GM23338 (cell line): Measurements from ENCODE around the gene RAP1GAP2. TPM values are rescaled to one million over a fixed set of nuclear protein-coding genes. Genes with fewer than 3 reads are reported as not detected.

Experiments
- ATAC-seq: fragments of 200-7000 bp; cut with Tn5 transposase; 3 replicates; pipeline ENCODE4 v1.9.1; 2020
- DNase-seq: peaks from one replicate; pipeline ENCODE4 v3.0.0-alpha.2; 2015; ENCODE audit warnings: low spot score
- H2AFZ ChIP-seq: fragments of 200-600 bp; sonication (generic); 2 replicates; pipeline ENCODE4 v1.8.0; 2016; ENCODE audit warnings: antibody characterized with exemption, mild to moderate bottlenecking, moderate library complexity
- H3F3A ChIP-seq: fragments of 200-600 bp; sonication (generic); replicated peaks from 2 replicates; pipeline ENCODE4 v1.8.0; 2017; ENCODE audit warnings: antibody characterized with exemption, mixed run types, low read depth
- H3K27ac ChIP-seq: fragments of 200-600 bp; sonication (generic); 2 replicates; pipeline ENCODE4 v1.6.1; 2016; ENCODE audit warnings: low read depth
- H3K27me3 ChIP-seq: fragments of 200-600 bp; sonication (generic); 2 replicates; pipeline ENCODE4 v1.8.0; 2016; ENCODE audit warnings: mild to moderate bottlenecking, mixed run types, moderate library complexity; ENCODE audit not compliant: insufficient read depth
- H3K36me3 ChIP-seq: fragments of 200-600 bp; sonication (generic); 2 replicates; pipeline ENCODE4 v1.8.0; 2016; ENCODE audit warnings: mild to moderate bottlenecking; ENCODE audit not compliant: insufficient read depth
- H3K4me1 ChIP-seq: fragments of 200-600 bp; sonication (generic); 2 replicates; pipeline ENCODE4 v1.8.0; 2016; ENCODE audit warnings: mild to moderate bottlenecking, moderate library complexity; ENCODE audit not compliant: insufficient read depth
- H3K4me2 ChIP-seq: fragments of 200-600 bp; sonication (generic); 2 replicates; pipeline ENCODE4 v1.7.1; 2017; ENCODE audit warnings: mixed run types
- H3K4me3 ChIP-seq: fragments of 200-600 bp; sonication (generic); 2 replicates; pipeline ENCODE4 v1.6.1; 2016; ENCODE audit warnings: mixed run types
- H3K79me2 ChIP-seq: fragments of 200-600 bp; sonication (generic); replicated peaks from 2 replicates; pipeline ENCODE4 v1.8.0; 2017; ENCODE audit warnings: mild to moderate bottlenecking; ENCODE audit not compliant: insufficient read depth
- H3K9me2 ChIP-seq: fragments of 200-600 bp; sonication (generic); 2 replicates; pipeline ENCODE4 v1.8.0; 2017; ENCODE audit not compliant: insufficient read depth
- H4K20me1 ChIP-seq: fragments of 200-600 bp; sonication (generic); replicated peaks from 2 replicates; pipeline ENCODE4 v1.8.0; 2017; ENCODE audit warnings: mild to moderate bottlenecking; ENCODE audit not compliant: insufficient read depth
- H3K27ac Mint-ChIP-seq: 2 replicates; pipeline ENCODE4 v1.8.0; 2020; ENCODE audit warnings: inconsistent platforms, mild to moderate bottlenecking, moderate library complexity, mixed read lengths
- H3K27me3 Mint-ChIP-seq: 3 replicates; pipeline ENCODE4 v1.8.0; 2022; ENCODE audit warnings: low read depth, mild to moderate bottlenecking, moderate library complexity, mixed read lengths, inconsistent platforms; ENCODE audit not compliant: insufficient read depth, poor library complexity
- H3K36me3 Mint-ChIP-seq: 3 replicates; pipeline ENCODE4 v1.8.0; 2021; ENCODE audit warnings: low read depth, mild to moderate bottlenecking, inconsistent platforms, moderate library complexity, mixed read lengths
- H3K4me1 Mint-ChIP-seq: 3 replicates; pipeline ENCODE4 v1.8.0; 2020; ENCODE audit warnings: mild to moderate bottlenecking, inconsistent platforms, mixed read lengths
- H3K4me3 Mint-ChIP-seq: 3 replicates; pipeline ENCODE4 v1.8.0; 2021; ENCODE audit warnings: moderate library complexity, mild to moderate bottlenecking, inconsistent platforms, mixed read lengths
- H3K9me3 Mint-ChIP-seq: 3 replicates; pipeline ENCODE4 v1.8.0; 2020; ENCODE audit warnings: moderate library complexity, mild to moderate bottlenecking, inconsistent platforms, mixed read lengths
- CREB1 ChIP-seq: fragments of 250-450 bp; sonication (Bioruptor Pico); IDR thresholded peaks from 2 replicates; pipeline ENCODE4 v1.5.0; 2020; ENCODE audit warnings: low read depth, mild to moderate bottlenecking, moderate library complexity
- CTCF ChIP-seq, 2 experiments: fragments of 200-600 bp in 1 of 2; sonication (generic) in 1 of 2; conservative IDR thresholded peaks; 2 replicates each; pipeline versions ENCODE4 v1.5.1 to v1.6.1; 2016 to 2017; ENCODE audit warnings: antibody characterized with exemption in 2 of 2, low read depth in 2 of 2, mild to moderate bottlenecking in 2 of 2, moderate library complexity in 1 of 2
- ETS1 ChIP-seq: IDR thresholded peaks from 2 replicates; pipeline ENCODE4 v1.6.1; 2016; ENCODE audit warnings: antibody characterized with exemption
- EZH2phosphoT487 ChIP-seq: fragments of 200-600 bp; sonication (generic); IDR thresholded peaks from one replicate; pipeline ENCODE4 v1.8.1; 2018; ENCODE audit warnings: antibody characterized with exemption; ENCODE audit not compliant: unreplicated experiment
- NANOG ChIP-seq: IDR thresholded peaks from 2 replicates; pipeline ENCODE4 v1.6.1; 2016; ENCODE audit warnings: antibody characterized with exemption, borderline replicate concordance
- POLR2AphosphoS5 ChIP-seq: IDR thresholded peaks from 2 replicates; pipeline ENCODE4 v1.6.1; 2016; ENCODE audit warnings: antibody characterized with exemption, low read depth
- REST ChIP-seq: IDR thresholded peaks from one replicate; pipeline ENCODE4 v1.6.1; 2018; ENCODE audit warnings: antibody characterized with exemption; ENCODE audit not compliant: unreplicated experiment
- ZNF114 ChIP-seq: fragments of 250-450 bp; sonication (Bioruptor Pico); IDR thresholded peaks from 2 replicates; pipeline ENCODE4 v1.5.0; 2020; ENCODE audit warnings: mild to moderate bottlenecking, moderate library complexity
- ZNF331 ChIP-seq: fragments of 250-450 bp; sonication (Bioruptor Pico); IDR thresholded peaks from 2 replicates; pipeline ENCODE4 v1.5.0; 2020; ENCODE audit warnings: low read depth, mild to moderate bottlenecking, moderate library complexity
- ZNF462 ChIP-seq: fragments of 250-450 bp; sonication (Bioruptor Pico); IDR thresholded peaks from 2 replicates; pipeline ENCODE4 v1.5.0; 2020; ENCODE audit warnings: mild to moderate bottlenecking, moderate library complexity
- polyA plus RNA-seq: library from polyadenylated mRNA; unstranded; fragments of >200 nt; fragmentation: Nextera tagmentation; extraction: Ambion mirVana; gene quantifications from 2 replicates; pipeline ENCODE4 v1.2.1, GENCODE V29; 2016
- total RNA-seq: library from RNA; depleted of rRNA; stranded (reverse); fragments of >200 nt; shearing (Covaris generic); gene quantifications from 2 replicates; pipeline ENCODE4 v1.2.3, GENCODE V29; 2014

RAP1GAP2 gene
- total and polyA plus RNA-seq, 2 experiments from 2014 or later: 17.8 to 46.1 TPM

- Mint-ChIP-seq H3K27ac (no peak overlapping the region; the same call in 1 of the 2 replicates), H3K4me1 (peaks cover 31% of the 10 kb centered on the region), H3K9me3 (peaks cover 4% of the 10 kb centered on the region; the same call in 2 of the 3 replicates), H3K36me3 (peaks cover 37% of the 10 kb centered on the region), H3K27me3 (peaks cover 17% of the 10 kb centered on the region), H3K4me3 (no peak overlapping the region)
- Histone ChIP-seq H3F3A (no peaks in the 10 kb centered on the region; the same call in 1 of the 2 replicates), H3K79me2 (peaks cover 79% of the 10 kb centered on the region), H3K4me2 (no peak overlapping the region), H3K36me3 (no peaks in the 10 kb centered on the region), H3K27ac (no peak overlapping the region), H3K9me2 (no peaks in the 10 kb centered on the region), H4K20me1 (peaks cover 47% of the 10 kb centered on the region), H3K4me3 (no peak overlapping the region), H3K27me3 (no peaks in the 10 kb centered on the region), H2AFZ (no peak overlapping the region), H3K4me1 (peaks cover 12% of the 10 kb centered on the region; the same call in 1 of the 2 replicates)
- TF ChIP-seq CREB1 (CRISPR knock-in tag): no peak
- no peak for TF ChIP-seq REST
- TF ChIP-seq ETS1: no peak
- TF ChIP-seq POLR2AphosphoS5: no peak
- no peak for TF ChIP-seq CTCF (conservative IDR thresholded peaks at IDR 0.05; ENCODE audit: low read depth in 2 of 2)
- TF ChIP-seq ZNF462 (CRISPR knock-in tag): no peak
- TF ChIP-seq NANOG: no peak
- TF ChIP-seq ZNF331: no peak
- no peak for TF ChIP-seq ZNF114 (CRISPR knock-in tag)
- TF ChIP-seq EZH2phosphoT487: no peak
- DNase-seq: peak; percentile 72
- peak; percentile 52 for ATAC-seq
These were observed 107.9 kb downstream of the RAP1GAP2 start for GRCh38 chr17:2904135-2904534.
